Type B pancreatic cell (in vitro differentiated cells): ENCODE data around the gene AMN. TPM values are rescaled to one million over a fixed set of nuclear protein-coding genes. Genes with fewer than 3 reads are reported as not detected.

Experiments
- DNase-seq: peaks from one replicate; pipeline ENCODE4 v3.0.0; 2021; ENCODE audit warnings: mixed read lengths; ENCODE audit not compliant: unreplicated experiment; ENCODE audit errors: extremely low spot score
- H3K27ac Mint-ChIP-seq: 2 replicates; pipeline ENCODE4 v1.8.0; 2021; ENCODE audit warnings: mild to moderate bottlenecking, mixed read lengths
- H3K27me3 Mint-ChIP-seq: 2 replicates; pipeline ENCODE4 v1.8.0; 2021; ENCODE audit warnings: mixed read lengths
- H3K36me3 Mint-ChIP-seq: 2 replicates; pipeline ENCODE4 v1.8.0; 2021; ENCODE audit warnings: mixed read lengths
- H3K4me1 Mint-ChIP-seq: one replicate; pipeline ENCODE4 v1.8.0; 2021; ENCODE audit warnings: mixed read lengths; ENCODE audit not compliant: unreplicated experiment
- H3K4me3 Mint-ChIP-seq: 2 replicates; pipeline ENCODE4 v1.8.0; 2021; ENCODE audit warnings: mild to moderate bottlenecking, mixed read lengths
- H3K9me3 Mint-ChIP-seq: 2 replicates; pipeline ENCODE4 v1.8.0; 2021; ENCODE audit warnings: mixed read lengths
- CTCF ChIP-seq: fragments of 200-600 bp; sonication (generic); conservative IDR thresholded peaks from 2 replicates; pipeline ENCODE4 v1.5.0; 2021; ENCODE audit warnings: antibody characterized with exemption, mild to moderate bottlenecking
- total RNA-seq: library from RNA; stranded (reverse); gene quantifications from 2 replicates; pipeline ENCODE4 v1.2.1, GENCODE V29; 2021; ENCODE audit warnings: low replicate concordance

Gene AMN
- total RNA-seq, 1 donor from 2014 or later = 18.3 TPM

GRCh38 chr14:102905116-102906108, 17.1 kb upstream of the AMN start:
- no peak for TF ChIP-seq CTCF
- H3K9me3 Mint-ChIP-seq = no peaks in the 10 kb centered on the region
- no peak overlapping the region for H3K4me3 Mint-ChIP-seq
- no peaks in the 10 kb centered on the region for H3K4me1 Mint-ChIP-seq
- no peak for DNase-seq
- peaks cover 17% of the 10 kb centered on the region for H3K36me3 Mint-ChIP-seq
- H3K27me3 Mint-ChIP-seq = no peaks in the 10 kb centered on the region
- no peak overlapping the region for H3K27ac Mint-ChIP-seq

DNA sequence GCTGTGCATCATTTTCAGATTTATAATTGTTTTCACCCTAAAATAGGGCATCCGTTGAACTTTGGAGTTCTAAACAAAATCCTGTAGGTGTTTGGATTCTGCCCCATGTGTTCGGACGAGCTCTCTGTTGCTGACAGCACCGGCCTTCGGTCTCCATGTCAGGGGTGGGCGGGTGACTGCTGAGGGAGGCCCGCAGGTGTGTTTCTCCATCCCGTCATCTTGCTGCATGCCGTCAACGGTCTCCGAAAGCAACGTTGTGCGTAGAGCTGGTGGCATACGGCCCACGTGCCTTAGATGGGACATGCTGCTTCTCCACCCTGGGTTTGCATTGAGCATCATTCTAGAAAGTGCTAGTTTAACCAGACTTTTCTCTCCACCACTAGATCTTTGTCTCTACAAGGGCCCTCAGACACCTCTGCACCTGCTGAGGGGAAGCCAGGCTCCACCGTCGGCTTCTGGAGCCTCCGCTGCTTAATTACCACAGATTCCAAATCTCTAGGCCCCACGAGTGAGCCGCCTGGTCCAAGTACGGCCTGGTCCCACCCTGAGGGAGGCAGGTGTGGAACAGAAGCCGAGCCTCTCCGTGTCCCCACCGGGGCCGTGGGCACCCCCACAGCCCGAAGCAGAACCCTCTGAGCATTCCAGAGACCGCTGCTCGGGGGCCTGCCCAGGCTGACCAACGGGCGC, 15.7 kb upstream of the AMN start:
- no peaks in the 10 kb centered on the region for H3K4me1 Mint-ChIP-seq
- no peak overlapping the region for H3K4me3 Mint-ChIP-seq
- DNase-seq = no peak
- no peak overlapping the region for H3K27ac Mint-ChIP-seq
- H3K27me3 Mint-ChIP-seq = no peaks in the 10 kb centered on the region
- no peak for TF ChIP-seq CTCF
- H3K36me3 Mint-ChIP-seq = peaks cover 17% of the 10 kb centered on the region
- no peaks in the 10 kb centered on the region for H3K9me3 Mint-ChIP-seq

- Mint-ChIP-seq H3K4me3 (no peak overlapping the region), H3K36me3 (peaks cover 17% of the 10 kb centered on the region), H3K9me3 (no peaks in the 10 kb centered on the region), H3K27me3 (no peaks in the 10 kb centered on the region), H3K4me1 (no peaks in the 10 kb centered on the region), H3K27ac (no peak overlapping the region)
- no peak for TF ChIP-seq CTCF
- no peak for DNase-seq
These were observed 15.1 kb upstream of the AMN start for GRCh38 chr14:102907303-102907844.

DNA sequence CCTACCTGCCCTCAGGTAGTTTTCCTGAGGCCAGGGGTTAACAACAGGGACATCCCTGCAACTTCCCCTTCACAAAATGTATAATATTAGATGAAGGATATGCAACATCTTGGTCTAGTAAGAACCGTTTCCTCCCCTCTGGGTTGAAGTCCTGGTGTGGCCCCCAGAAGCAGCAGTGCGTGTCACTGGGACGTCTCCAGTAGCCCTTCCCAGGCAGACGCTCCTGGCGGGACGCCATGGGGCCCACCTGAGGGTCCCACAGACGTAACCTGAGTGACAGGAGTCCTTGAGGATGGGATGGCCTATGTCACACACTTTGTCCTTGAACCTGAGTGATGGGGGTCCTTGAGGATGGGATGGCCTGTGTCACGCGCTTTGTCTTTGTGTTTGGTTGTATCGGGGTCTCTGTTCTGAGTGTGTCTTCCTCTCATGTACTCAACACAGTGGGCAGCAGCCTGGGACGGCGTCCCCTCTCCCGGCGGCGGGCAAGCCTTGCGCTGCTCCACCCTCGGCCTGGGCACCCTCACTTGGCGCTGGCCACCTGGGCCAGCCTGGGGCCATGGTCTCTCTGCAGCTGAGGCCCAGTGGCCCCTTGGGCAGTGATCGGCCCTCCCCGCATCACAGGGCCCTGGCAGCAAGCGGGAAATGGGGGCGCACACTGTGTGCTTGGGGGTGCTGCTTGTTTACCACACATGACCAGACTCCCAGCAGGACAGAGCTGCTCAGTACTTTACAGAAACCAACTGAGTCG, 14.3 kb upstream of the AMN start:
- Mint-ChIP-seq H3K9me3 (no peaks in the 10 kb centered on the region), H3K36me3 (peaks cover 15% of the 10 kb centered on the region), H3K27ac (no peak overlapping the region), H3K4me1 (no peaks in the 10 kb centered on the region), H3K4me3 (no peak overlapping the region), H3K27me3 (no peaks in the 10 kb centered on the region)
- no peak for TF ChIP-seq CTCF
- DNase-seq = no peak

DNA sequence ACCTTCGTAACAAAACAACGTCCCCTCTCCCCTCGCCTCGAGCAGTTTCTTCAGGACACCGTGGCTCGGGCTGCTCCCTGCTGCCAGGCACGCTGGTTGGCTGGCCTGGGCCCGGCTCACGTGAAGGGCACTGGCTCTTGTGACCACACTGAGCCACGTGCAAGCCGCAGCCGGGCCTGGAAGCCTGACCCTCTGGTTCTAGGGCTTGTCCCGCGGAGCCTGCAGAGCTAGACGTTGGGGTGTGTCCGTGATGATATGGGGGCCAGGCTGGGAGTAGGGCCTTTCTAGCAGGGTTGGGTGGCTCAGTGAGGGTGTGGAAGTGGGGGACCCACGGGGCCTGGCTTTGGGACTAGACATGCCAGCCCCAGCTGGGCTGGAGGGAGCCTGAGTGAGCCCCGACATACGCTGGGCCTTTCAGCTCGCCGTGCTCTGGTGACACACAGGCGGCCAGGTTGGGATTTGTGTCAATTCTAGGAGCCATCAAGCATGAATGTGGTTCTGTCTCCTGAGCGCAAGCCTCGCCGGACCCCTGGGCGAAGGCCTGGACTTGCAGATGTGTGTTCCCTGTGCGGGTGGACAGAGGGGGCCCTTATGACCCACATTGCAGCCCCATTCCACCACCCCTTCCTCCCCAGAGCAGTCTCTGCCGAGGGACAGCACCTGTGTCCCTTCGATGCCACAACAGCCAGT, 13.6 kb upstream of the AMN start:
- H3K4me1 Mint-ChIP-seq = no peaks in the 10 kb centered on the region
- peaks cover 14% of the 10 kb centered on the region for H3K36me3 Mint-ChIP-seq
- no peak overlapping the region for H3K4me3 Mint-ChIP-seq
- H3K9me3 Mint-ChIP-seq = no peaks in the 10 kb centered on the region
- H3K27me3 Mint-ChIP-seq = no peaks in the 10 kb centered on the region
- DNase-seq = no peak
- no peak overlapping the region for H3K27ac Mint-ChIP-seq
- TF ChIP-seq CTCF = no peak
